ENCODE measurements around the gene RCAN2. TPM values are rescaled to one million over a fixed set of nuclear protein-coding genes. Genes with fewer than 3 reads are reported as not detected.

Gene RCAN2
- total and polyA plus RNA-seq, 2 experiments from 2014 or later = 6.0 to 9.3 TPM

DNA sequence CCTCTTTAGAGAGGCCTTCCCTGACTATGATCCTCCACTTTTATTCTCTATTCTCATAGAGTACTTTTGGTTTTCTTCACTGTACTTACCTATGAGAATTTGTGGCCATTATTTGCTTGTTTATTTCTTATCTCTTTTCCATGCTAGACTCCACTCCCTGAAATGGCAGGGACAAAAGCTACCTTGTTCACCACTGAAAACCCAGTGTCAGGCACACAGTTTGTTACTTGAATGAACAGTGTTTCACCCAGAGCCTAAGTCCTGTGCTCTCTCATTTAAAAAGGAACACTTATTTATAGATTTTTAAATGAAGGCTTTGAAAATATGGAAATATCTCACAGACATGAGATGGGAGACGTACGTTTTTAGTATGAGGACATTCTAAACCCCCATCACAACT, 272.8 kb downstream of the RCAN2 start:
- Mint-ChIP-seq H3K27ac (no peak overlapping the region), H3K27me3 (ENCODE audit: insufficient read depth, low read depth, poor library complexity) (peaks cover 6% of the 10 kb centered on the region), H3K4me1 (peaks cover 13% of the 10 kb centered on the region), H3K36me3 (ENCODE audit: low read depth) (no peaks in the 10 kb centered on the region), H3K4me3 (no peak overlapping the region), H3K9me3 (no peaks in the 10 kb centered on the region)
- H3K27ac ChIP-seq (ENCODE audit: low read depth) = no peak overlapping the region
- no peak overlapping the region for H3K4me3 ChIP-seq
- no peak overlapping the region for H2AFZ ChIP-seq
- H3K9me2 ChIP-seq (ENCODE audit: insufficient read depth) = no peaks in the 10 kb centered on the region
- H3K36me3 ChIP-seq (ENCODE audit: insufficient read depth) = no peaks in the 10 kb centered on the region
- no peaks in the 10 kb centered on the region for H3K27me3 ChIP-seq (ENCODE audit: insufficient read depth)
- no peaks in the 10 kb centered on the region for H3K79me2 ChIP-seq (replicated peaks; ENCODE audit: insufficient read depth)
- DNase-seq (ENCODE audit: low spot score) = no peak
- H3F3A ChIP-seq (replicated peaks; ENCODE audit: low read depth) = no peaks in the 10 kb centered on the region
- no peaks in the 10 kb centered on the region; the same call in 1 of the 2 replicates for H3K4me1 ChIP-seq (ENCODE audit: insufficient read depth)
- ATAC-seq = no peak
- TF ChIP-seq, protein P1, sequence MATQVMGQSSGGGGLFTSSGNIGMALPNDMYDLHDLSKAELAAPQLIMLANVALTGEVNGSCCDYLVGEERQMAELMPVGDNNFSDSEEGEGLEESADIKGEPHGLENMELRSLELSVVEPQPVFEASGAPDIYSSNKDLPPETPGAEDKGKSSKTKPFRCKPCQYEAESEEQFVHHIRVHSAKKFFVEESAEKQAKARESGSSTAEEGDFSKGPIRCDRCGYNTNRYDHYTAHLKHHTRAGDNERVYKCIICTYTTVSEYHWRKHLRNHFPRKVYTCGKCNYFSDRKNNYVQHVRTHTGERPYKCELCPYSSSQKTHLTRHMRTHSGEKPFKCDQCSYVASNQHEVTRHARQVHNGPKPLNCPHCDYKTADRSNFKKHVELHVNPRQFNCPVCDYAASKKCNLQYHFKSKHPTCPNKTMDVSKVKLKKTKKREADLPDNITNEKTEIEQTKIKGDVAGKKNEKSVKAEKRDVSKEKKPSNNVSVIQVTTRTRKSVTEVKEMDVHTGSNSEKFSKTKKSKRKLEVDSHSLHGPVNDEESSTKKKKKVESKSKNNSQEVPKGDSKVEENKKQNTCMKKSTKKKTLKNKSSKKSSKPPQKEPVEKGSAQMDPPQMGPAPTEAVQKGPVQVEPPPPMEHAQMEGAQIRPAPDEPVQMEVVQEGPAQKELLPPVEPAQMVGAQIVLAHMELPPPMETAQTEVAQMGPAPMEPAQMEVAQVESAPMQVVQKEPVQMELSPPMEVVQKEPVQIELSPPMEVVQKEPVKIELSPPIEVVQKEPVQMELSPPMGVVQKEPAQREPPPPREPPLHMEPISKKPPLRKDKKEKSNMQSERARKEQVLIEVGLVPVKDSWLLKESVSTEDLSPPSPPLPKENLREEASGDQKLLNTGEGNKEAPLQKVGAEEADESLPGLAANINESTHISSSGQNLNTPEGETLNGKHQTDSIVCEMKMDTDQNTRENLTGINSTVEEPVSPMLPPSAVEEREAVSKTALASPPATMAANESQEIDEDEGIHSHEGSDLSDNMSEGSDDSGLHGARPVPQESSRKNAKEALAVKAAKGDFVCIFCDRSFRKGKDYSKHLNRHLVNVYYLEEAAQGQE (IDR thresholded peaks at IDR 0.05; ENCODE audit: unreplicated experiment) = no peak
- TF ChIP-seq ZNF331 (CRISPR knock-in tag; IDR thresholded peaks at IDR 0.05; ENCODE audit: low read depth) (no peak), CTCF (conservative IDR thresholded peaks at IDR 0.05; ENCODE audit: low read depth in 2 of 2) (no peak), NANOG (IDR thresholded peaks at IDR 0.05; ENCODE audit: borderline replicate concordance) (no peak), ZNF114 (CRISPR knock-in tag; IDR thresholded peaks at IDR 0.05) (no peak), STAT1 (IDR thresholded peaks at IDR 0.05; ENCODE audit: unreplicated experiment) (no peak), ETS1 (IDR thresholded peaks at IDR 0.05) (no peak), JUNB (IDR thresholded peaks at IDR 0.05; ENCODE audit: unreplicated experiment) (no peak), POLR2AphosphoS5 (IDR thresholded peaks at IDR 0.05; ENCODE audit: low read depth) (no peak)
- TF ChIP-seq, protein P2, sequence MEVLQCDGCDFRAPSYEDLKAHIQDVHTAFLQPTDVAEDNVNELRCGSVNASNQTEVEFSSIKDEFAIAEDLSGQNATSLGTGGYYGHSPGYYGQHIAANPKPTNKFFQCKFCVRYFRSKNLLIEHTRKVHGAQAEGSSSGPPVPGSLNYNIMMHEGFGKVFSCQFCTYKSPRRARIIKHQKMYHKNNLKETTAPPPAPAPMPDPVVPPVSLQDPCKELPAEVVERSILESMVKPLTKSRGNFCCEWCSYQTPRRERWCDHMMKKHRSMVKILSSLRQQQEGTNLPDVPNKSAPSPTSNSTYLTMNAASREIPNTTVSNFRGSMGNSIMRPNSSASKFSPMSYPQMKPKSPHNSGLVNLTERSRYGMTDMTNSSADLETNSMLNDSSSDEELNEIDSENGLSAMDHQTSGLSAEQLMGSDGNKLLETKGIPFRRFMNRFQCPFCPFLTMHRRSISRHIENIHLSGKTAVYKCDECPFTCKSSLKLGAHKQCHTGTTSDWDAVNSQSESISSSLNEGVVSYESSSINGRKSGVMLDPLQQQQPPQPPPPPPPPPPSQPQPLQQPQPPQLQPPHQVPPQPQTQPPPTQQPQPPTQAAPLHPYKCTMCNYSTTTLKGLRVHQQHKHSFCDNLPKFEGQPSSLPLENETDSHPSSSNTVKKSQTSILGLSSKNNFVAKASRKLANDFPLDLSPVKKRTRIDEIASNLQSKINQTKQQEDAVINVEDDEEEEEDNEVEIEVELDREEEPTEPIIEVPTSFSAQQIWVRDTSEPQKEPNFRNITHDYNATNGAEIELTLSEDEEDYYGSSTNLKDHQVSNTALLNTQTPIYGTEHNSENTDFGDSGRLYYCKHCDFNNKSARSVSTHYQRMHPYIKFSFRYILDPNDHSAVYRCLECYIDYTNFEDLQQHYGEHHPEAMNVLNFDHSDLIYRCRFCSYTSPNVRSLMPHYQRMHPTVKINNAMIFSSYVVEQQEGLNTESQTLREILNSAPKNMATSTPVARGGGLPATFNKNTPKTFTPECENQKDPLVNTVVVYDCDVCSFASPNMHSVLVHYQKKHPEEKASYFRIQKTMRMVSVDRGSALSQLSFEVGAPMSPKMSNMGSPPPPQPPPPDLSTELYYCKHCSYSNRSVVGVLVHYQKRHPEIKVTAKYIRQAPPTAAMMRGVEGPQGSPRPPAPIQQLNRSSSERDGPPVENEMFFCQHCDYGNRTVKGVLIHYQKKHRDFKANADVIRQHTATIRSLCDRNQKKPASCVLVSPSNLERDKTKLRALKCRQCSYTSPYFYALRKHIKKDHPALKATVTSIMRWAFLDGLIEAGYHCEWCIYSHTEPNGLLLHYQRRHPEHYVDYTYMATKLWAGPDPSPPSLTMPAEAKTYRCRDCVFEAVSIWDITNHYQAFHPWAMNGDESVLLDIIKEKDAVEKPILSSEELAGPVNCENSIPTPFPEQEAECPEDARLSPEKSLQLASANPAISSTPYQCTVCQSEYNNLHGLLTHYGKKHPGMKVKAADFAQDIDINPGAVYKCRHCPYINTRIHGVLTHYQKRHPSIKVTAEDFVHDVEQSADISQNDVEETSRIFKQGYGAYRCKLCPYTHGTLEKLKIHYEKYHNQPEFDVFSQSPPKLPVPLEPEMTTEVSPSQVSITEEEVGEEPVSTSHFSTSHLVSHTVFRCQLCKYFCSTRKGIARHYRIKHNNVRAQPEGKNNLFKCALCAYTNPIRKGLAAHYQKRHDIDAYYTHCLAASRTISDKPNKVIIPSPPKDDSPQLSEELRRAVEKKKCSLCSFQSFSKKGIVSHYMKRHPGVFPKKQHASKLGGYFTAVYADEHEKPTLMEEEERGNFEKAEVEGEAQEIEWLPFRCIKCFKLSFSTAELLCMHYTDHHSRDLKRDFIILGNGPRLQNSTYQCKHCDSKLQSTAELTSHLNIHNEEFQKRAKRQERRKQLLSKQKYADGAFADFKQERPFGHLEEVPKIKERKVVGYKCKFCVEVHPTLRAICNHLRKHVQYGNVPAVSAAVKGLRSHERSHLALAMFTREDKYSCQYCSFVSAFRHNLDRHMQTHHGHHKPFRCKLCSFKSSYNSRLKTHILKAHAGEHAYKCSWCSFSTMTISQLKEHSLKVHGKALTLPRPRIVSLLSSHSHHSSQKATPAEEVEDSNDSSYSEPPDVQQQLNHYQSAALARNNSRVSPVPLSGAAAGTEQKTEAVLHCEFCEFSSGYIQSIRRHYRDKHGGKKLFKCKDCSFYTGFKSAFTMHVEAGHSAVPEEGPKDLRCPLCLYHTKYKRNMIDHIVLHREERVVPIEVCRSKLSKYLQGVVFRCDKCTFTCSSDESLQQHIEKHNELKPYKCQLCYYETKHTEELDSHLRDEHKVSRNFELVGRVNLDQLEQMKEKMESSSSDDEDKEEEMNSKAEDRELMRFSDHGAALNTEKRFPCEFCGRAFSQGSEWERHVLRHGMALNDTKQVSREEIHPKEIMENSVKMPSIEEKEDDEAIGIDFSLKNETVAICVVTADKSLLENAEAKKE (CRISPR knock-in tag; IDR thresholded peaks at IDR 0.05) = no peak
- H4K20me1 ChIP-seq (replicated peaks; ENCODE audit: insufficient read depth) = no peaks in the 10 kb centered on the region; the same call in 1 of the 2 replicates
- H3K4me2 ChIP-seq = no peak overlapping the region
